HG03066 (cell line): ENCODE data around the gene CRISP1.
"Not testable (repeated sequence)": the region's sequence is repeated elsewhere in the genome, so short reads cannot be mapped to it uniquely, and the experiment has no call there.

Experiments used
- ATAC-seq: cut with Tn5 transposase; IDR thresholded peaks from one replicate; pipeline ENCODE4 v1.9.1; 2021; ENCODE audit warnings: low read depth; ENCODE audit not compliant: unreplicated experiment

The CRISP1 gene

GRCh38 chr6:49847014-49847413 is 19.3 kb downstream of the CRISP1 start:
- ATAC-seq, result no peak

- ATAC-seq, result no peak
Observed at GRCh38 chr6:49841424-49841823, 24.9 kb downstream of the CRISP1 start.

GRCh38 chr6:49839957-49840356 is 26.4 kb downstream of the CRISP1 start:
- no peak for ATAC-seq

- ATAC-seq, result no peak
Observed at GRCh38 chr6:49839162-49839561, 27.2 kb downstream of the CRISP1 start.

- no peak for ATAC-seq
Observed at GRCh38 chr6:49835140-49835539, 31.2 kb downstream of the CRISP1 start.

- ATAC-seq, result no peak
Observed at GRCh38 chr6:49833386-49833785, 32.9 kb downstream of the CRISP1 start.

GRCh38 chr6:49826743-49827406 is 39.5 kb downstream of the CRISP1 start:
- ATAC-seq, result peak; percentile 99

- no peak for ATAC-seq
Observed at GRCh38 chr6:49815166-49815565, 51.2 kb downstream of the CRISP1 start.

- ATAC-seq, result no peak
Observed at GRCh38 chr6:49813248-49813647, 53.1 kb downstream of the CRISP1 start.

- ATAC-seq, result no peak
Observed at GRCh38 chr6:49806145-49806544, 60.2 kb downstream of the CRISP1 start.

GRCh38 chr6:49805246-49805645 is 61.1 kb downstream of the CRISP1 start:
- ATAC-seq, result no peak

GRCh38 chr6:49801525-49801924 is 64.8 kb downstream of the CRISP1 start:
- ATAC-seq, result no peak

- no peak for ATAC-seq
Observed at GRCh38 chr6:49799090-49799489, 67.2 kb downstream of the CRISP1 start.

- not testable (repeated sequence) for ATAC-seq
Observed at GRCh38 chr6:49796842-49797455, 69.4 kb downstream of the CRISP1 start.

- ATAC-seq, result no peak
Observed at GRCh38 chr6:49790341-49790740, 76.0 kb downstream of the CRISP1 start.

GRCh38 chr6:49787176-49787575 is 79.2 kb downstream of the CRISP1 start, which contains the start of gene PGK2:
Gene PGK2, minus strand, starts transcription at chr6:49787285. Its CDS starts 98 bp downstream, at chr6:49787187.
- ATAC-seq, result no peak

- no peak for ATAC-seq
Observed at GRCh38 chr6:49784272-49784671, 82.1 kb downstream of the CRISP1 start.
